Measurements from ENCODE around the gene SOCS4. TPM values are rescaled to one million over a fixed set of nuclear protein-coding genes. Genes with fewer than 3 reads are reported as not detected.
"Not testable (repeated sequence)": the region's sequence is repeated elsewhere in the genome, so short reads cannot be mapped to it uniquely, and the experiment has no call there.

Gene SOCS4
- total RNA-seq, 1 donor from 2014 or later = 14.0 TPM

DNA sequence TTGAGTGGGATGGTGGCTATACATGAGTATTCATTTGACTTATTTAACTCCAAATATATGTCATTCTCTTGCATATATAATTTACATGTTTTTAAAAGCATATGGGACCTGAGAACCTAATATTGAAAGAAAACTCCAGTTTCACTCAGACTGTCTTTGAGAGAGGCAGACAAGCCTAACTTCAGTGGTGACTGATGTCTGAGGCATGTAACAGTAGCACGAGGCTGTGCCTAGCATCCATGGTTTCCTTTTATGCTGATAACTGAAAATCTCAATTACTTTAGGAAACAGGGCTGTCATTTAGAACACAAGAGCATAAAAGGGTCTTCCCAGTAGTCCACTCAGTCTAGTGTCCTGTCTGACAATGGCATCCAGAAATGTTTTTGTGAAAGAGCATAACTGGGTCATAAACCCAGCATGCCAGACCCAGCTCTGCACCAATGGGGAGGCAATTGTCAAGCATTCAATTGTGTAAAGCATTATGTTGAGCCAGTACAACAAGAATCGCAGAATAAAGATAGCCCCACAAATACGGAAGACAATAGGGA is 48.7 kb downstream of the SOCS4 start:
- intact Hi-C loops (cut with DNase I) = no loop called here

DNA sequence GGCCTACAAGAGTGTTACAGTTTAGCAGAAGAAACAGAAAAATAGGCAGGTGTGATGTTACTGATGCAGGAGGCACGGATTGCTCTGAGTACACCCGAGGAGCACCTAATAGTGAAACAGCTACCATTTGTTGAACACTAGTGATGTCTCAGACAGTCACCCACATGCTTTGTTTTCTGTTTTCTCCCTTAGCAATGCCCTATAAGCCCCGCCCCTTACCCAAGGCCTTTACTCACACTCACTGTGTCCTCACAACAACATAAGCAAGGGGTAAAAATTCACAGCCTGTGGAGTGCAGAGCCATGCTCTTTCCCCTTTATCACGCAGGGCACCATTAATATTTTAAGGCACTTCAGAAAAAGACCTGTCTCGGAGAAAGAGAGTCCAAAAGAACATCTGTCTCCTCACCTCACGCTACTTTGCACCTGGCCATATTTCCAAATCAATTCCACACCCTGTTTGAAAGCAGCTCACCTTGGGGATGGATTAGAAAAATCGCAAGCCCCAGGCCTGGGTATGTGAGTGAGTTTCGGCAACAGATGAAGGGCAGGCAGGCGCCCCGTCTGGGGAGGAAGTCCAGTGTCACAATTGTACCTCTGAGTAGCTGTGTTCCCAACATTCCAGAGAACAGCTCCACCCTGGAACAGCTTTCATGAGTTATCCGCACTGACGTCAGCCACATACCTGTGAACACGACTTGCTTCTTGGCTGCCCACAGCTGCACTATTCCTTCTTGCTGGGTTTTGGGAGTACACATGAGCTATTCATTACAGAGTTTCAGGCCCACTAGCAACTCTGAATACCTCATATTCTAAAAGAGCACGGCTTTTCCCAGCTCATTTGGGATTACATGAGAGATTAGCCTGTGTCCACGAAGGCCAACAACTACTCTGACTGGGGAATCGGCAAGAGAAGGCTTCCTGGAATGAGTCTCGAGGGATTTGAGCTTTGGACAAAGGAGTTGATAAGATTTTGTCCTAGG is 50.4 kb downstream of the SOCS4 start:
- intact Hi-C loops (cut with DNase I) = no loop called here
- ATAC-seq = peak; percentile 23
- DNase-seq (ENCODE audit: missing footprints) = no peak

More for the DNA sequence above, 48.7 kb downstream of the SOCS4 start:
- DNase-seq (ENCODE audit: missing footprints) (no peak), ATAC-seq (no peak)

DNA sequence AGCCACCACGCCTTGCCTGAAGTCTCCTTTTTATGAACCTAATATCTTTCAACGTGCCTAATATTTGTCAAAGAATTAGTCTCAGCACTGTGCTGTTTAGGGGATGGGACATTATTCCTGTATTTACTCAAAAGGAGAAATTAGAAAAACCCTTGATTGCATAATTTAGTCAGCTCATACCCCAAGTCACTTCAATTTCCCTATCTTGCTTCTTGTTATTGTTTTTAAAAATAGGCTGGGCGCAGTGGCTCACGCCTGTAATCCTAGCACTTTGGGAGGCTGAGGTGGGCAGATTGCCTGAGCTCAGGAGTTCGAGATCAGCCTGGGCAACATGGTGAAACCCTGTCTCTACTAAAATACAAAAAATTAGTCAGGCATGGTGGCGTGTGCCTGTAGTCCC is 52.9 kb downstream of the SOCS4 start:
- intact Hi-C loops (cut with DNase I); DNase-seq (ENCODE audit: missing footprints); ATAC-seq: not testable (repeated sequence)

- intact Hi-C loops (cut with DNase I) = no loop called here
- no peak for DNase-seq (ENCODE audit: missing footprints)
- no peak for ATAC-seq
Observed at GRCh38 chr14:55084401-55085059, 57.5 kb downstream of the SOCS4 start.

DNA sequence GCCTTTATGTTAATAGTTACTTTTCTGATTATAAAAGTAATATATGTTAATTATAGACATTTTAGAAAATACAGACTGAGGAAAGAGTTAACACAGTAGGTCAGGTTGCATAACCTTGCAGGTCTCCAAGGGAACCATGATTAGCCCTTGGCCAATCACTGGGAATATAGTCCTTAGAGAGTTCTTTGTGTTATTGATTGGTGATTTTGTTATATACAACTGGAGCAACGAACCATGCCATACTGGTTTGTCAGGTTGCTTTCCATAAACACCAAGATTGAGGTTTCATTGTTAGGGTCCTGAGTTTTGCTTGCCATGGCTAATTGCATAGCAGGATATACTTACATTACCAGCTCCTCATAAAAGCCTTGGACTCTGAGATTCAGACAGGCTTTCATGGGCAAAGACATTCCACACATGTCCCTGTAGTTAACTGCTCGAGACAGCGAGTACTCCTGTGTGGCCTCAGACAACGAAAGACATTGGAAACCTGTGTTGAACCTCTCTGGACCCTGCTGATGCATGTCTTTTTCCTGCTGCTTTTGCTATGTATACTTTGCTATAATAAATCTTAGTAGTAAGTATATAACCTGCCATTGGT is 58.1 kb downstream of the SOCS4 start:
- ATAC-seq (no peak), DNase-seq (ENCODE audit: missing footprints) (no peak)
- intact Hi-C loops (cut with DNase I) = no loop called here

DNA sequence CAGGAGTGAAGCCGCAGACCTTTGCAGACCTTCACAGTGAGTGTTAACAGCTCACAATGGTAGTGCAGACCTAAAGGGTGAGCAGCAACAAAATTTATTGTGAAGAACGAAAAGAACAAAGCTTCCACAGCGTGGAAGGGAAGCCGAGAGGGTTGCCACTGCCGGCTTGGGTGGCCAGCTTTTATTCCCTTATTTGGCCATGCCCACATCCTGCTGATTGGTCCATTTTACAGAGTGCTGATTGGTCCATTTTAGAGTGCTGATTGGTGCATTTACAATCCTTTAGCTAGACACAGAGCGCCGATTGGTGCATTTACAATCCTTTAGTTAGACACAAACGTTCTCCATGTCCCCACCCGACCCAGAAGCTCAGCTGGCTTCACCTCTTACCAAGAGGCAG is 59.9 kb downstream of the SOCS4 start:
- DNase-seq (ENCODE audit: missing footprints) = no peak
- intact Hi-C loops (cut with DNase I) = no loop called here
- ATAC-seq = no peak

DNA sequence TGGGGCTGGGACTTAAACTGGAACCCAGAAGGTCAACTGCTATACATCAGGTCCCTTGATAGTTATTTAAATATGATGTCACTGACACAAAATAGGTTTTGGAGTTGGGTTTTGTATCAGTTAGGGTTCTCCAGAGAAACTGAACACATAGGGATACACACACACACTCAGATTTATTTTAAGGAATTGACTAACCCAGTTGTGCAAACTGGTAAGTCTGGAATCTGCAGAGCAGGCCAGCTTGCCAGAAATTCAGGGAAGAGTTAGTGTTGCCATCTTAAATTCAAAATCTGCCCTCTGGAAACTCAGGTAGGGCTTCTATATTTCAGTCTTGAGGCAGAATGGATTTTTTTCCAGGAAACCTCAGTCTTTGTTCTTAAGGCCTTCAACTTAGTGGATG is 61.3 kb downstream of the SOCS4 start:
- ATAC-seq = no peak
- intact Hi-C loops (cut with DNase I) = no loop called here
- DNase-seq (ENCODE audit: missing footprints) = no peak

GRCh38 chr14:55092341-55092740 is 65.3 kb downstream of the SOCS4 start:
- intact Hi-C loops (cut with DNase I) = no loop called here
- DNase-seq (ENCODE audit: missing footprints) (no peak), ATAC-seq (no peak)

- DNase-seq (ENCODE audit: missing footprints) = no peak
- ATAC-seq = no peak
- intact Hi-C loops (cut with DNase I) = no loop called here
Observed at GRCh38 chr14:55094292-55095157, 67.5 kb downstream of the SOCS4 start.

DNA sequence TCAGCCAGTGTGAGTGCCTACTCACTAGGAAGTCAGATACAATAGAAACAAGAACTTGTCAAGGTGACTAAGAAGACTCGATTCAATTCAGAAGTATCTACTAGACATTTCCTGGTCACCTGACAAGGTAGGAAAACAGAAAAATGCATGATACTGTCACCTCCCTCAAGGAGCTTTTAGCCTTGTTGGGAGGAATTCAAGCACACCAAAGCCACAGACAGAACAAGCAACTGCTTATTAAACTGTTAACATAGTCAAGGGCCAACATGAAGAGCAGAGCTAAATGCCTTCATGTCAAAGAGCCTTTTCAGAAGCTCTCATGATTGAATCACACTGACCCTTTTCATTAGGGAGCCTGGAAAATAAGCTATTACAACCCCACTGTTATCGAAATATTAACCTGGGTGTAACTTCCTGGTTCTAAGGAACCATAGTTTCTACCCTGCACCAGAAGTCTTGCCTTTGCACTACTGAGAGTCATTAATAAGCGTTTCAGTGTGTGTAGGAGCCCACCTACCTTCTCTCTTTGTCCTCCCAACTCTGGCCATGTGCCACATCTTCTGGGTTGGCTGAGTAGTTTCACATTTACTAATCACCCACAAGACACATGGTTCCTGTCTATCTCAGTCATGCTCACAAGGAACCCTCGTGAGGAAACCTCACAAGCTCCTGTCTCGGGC is 71.0 kb downstream of the SOCS4 start:
- ATAC-seq (no peak), DNase-seq (ENCODE audit: missing footprints) (no peak)
- intact Hi-C loops (cut with DNase I) = no loop called here

DNA sequence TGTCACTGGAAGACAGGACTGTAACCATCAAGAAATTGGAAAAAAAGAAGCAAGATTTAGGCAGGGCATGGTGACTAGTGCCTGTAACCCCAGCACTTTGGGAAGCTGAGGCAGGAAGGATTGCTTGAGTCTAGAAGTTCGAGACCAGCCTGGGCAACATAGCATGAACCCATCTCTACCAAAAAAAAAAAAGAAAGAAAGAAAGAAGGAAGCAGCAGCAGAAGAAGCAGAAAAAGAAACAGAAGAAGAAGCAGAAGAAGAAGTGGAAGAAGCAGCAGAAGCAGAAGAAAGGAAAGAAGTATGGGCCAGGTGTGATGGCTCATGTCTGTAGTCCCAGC is 71.5 kb downstream of the SOCS4 start:
- intact Hi-C loops (cut with DNase I) = no loop called here
- DNase-seq (ENCODE audit: missing footprints) (no peak), ATAC-seq (no peak)

Other genes with a start within 250 kb of the SOCS4 start
- gene GCH1, start 124.4 kb upstream of the SOCS4 start, total RNA-seq = 2.4 TPM
- 1.9 TPM for gene WDHD1, start 137 bp upstream of the SOCS4 start, total RNA-seq
- 65.0 TPM for gene MAPK1IP1L, start 24.4 kb downstream of the SOCS4 start, total RNA-seq
- gene LGALS3, start 102.0 kb downstream of the SOCS4 start, total RNA-seq = 265 TPM
- 0.51 TPM for gene DLGAP5, start 164.3 kb downstream of the SOCS4 start, total RNA-seq
- 24.5 TPM for gene FBXO34, start 244.2 kb downstream of the SOCS4 start, total RNA-seq

Data from Right ventricle myocardium inferior (tissue), 1 donor.